ENCODE measurements around the gene PDLIM1. TPM values are rescaled to one million over a fixed set of nuclear protein-coding genes. Genes with fewer than 3 reads are reported as not detected.

Gene PDLIM1
- total and polyA plus RNA-seq, 2 of the 13 experiments (the other 11 are each of a cell fraction or from before 2014, with no cell fraction given), result 119 to 123 TPM

DNA sequence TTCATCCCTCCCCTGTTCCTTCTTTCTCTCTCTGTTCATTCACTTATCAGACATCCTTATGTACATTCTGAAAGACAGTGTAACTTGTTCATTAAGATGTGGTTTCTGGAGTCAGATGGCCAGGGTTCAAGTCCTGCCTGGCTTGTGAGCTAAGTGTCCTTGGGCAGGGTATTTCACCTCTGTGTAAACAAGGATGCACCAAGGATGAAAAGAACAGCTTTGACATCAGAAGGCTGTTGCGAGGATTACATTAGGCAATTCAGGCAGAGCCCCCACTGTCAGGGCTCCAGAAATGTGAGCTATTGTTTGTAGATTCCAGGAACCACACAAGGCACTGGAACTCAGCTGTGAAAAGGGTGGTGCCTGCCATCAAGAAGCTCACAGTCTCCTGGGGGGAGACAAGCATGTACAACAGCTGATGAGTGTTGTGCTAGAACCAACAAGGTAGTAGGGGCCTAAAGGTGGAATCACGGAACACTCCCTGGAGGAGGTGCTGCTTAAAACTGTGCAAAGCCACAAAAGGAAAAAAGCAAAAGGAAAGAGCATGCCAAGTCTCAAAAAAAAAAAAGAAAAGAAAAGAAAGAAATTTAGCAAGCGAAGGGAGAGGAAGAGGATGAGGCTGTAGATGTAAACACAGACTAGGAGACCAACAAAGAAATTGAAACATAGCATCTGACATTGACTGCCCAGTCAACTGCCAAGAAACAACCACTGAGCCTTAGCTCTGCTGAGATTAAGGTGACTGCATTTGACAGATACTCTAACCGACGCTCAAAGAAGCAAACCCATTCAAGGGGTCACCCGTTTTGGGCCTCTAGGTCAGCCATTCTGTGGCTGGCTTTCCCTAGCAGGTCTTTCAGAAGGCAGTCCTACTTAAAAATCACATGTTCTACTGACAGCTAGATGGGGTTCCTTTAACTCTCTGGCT lies 12.5 kb downstream of the PDLIM1 start (continued):
- TF ChIP-seq, protein P1, sequence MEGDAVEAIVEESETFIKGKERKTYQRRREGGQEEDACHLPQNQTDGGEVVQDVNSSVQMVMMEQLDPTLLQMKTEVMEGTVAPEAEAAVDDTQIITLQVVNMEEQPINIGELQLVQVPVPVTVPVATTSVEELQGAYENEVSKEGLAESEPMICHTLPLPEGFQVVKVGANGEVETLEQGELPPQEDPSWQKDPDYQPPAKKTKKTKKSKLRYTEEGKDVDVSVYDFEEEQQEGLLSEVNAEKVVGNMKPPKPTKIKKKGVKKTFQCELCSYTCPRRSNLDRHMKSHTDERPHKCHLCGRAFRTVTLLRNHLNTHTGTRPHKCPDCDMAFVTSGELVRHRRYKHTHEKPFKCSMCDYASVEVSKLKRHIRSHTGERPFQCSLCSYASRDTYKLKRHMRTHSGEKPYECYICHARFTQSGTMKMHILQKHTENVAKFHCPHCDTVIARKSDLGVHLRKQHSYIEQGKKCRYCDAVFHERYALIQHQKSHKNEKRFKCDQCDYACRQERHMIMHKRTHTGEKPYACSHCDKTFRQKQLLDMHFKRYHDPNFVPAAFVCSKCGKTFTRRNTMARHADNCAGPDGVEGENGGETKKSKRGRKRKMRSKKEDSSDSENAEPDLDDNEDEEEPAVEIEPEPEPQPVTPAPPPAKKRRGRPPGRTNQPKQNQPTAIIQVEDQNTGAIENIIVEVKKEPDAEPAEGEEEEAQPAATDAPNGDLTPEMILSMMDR (CRISPR knock-in tag; IDR thresholded peaks at IDR 0.05), result no peak
- TF ChIP-seq RCOR2 (CRISPR knock-in tag; IDR thresholded peaks at IDR 0.05), result peak; percentile 95
- no peak for TF ChIP-seq ZNF230 (CRISPR knock-in tag; IDR thresholded peaks at IDR 0.05)
- no peak for TF ChIP-seq CHCHD3 (CRISPR knock-in tag; IDR thresholded peaks at IDR 0.05)
- peak; percentile 69 to 95; a peak in 3 of 4 replicates for TF ChIP-seq EP300 (IDR thresholded peaks at IDR 0.05; ENCODE audit: low read depth in 2 of 2, low read length in 2 of 2)
- peak; percentile 97 for TF ChIP-seq EP300 (CRISPR knock-in tag; IDR thresholded peaks at IDR 0.05; ENCODE audit: borderline replicate concordance)
- no peak for TF ChIP-seq ZNF678 (CRISPR knock-in tag; IDR thresholded peaks at IDR 0.05)
- TF ChIP-seq NCOA2 (CRISPR knock-in tag; IDR thresholded peaks at IDR 0.05), result peak; percentile 99
- TF ChIP-seq, protein P2, sequence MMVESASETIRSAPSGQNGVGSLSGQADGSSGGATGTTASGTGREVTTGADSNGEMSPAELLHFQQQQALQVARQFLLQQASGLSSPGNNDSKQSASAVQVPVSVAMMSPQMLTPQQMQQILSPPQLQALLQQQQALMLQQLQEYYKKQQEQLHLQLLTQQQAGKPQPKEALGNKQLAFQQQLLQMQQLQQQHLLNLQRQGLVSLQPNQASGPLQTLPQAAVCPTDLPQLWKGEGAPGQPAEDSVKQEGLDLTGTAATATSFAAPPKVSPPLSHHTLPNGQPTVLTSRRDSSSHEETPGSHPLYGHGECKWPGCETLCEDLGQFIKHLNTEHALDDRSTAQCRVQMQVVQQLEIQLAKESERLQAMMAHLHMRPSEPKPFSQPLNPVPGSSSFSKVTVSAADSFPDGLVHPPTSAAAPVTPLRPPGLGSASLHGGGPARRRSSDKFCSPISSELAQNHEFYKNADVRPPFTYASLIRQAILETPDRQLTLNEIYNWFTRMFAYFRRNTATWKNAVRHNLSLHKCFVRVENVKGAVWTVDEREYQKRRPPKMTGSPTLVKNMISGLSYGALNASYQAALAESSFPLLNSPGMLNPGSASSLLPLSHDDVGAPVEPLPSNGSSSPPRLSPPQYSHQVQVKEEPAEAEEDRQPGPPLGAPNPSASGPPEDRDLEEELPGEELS (CRISPR knock-in tag; IDR thresholded peaks at IDR 0.05), result peak; percentile 94
- no peak for TF ChIP-seq FOXC1 (CRISPR knock-in tag; IDR thresholded peaks at IDR 0.05; ENCODE audit: borderline replicate concordance)
- TF ChIP-seq, protein P3, sequence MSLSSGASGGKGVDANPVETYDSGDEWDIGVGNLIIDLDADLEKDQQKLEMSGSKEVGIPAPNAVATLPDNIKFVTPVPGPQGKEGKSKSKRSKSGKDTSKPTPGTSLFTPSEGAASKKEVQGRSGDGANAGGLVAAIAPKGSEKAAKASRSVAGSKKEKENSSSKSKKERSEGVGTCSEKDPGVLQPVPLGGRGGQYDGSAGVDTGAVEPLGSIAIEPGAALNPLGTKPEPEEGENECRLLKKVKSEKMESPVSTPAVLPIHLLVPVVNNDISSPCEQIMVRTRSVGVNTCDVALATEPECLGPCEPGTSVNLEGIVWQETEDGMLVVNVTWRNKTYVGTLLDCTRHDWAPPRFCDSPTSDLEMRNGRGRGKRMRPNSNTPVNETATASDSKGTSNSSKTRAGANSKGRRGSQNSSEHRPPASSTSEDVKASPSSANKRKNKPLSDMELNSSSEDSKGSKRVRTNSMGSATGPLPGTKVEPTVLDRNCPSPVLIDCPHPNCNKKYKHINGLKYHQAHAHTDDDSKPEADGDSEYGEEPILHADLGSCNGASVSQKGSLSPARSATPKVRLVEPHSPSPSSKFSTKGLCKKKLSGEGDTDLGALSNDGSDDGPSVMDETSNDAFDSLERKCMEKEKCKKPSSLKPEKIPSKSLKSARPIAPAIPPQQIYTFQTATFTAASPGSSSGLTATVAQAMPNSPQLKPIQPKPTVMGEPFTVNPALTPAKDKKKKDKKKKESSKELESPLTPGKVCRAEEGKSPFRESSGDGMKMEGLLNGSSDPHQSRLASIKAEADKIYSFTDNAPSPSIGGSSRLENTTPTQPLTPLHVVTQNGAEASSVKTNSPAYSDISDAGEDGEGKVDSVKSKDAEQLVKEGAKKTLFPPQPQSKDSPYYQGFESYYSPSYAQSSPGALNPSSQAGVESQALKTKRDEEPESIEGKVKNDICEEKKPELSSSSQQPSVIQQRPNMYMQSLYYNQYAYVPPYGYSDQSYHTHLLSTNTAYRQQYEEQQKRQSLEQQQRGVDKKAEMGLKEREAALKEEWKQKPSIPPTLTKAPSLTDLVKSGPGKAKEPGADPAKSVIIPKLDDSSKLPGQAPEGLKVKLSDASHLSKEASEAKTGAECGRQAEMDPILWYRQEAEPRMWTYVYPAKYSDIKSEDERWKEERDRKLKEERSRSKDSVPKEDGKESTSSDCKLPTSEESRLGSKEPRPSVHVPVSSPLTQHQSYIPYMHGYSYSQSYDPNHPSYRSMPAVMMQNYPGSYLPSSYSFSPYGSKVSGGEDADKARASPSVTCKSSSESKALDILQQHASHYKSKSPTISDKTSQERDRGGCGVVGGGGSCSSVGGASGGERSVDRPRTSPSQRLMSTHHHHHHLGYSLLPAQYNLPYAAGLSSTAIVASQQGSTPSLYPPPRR (CRISPR knock-in tag; IDR thresholded peaks at IDR 0.05; ENCODE audit: borderline replicate concordance), result peak; percentile 85
- TF ChIP-seq, protein P4, sequence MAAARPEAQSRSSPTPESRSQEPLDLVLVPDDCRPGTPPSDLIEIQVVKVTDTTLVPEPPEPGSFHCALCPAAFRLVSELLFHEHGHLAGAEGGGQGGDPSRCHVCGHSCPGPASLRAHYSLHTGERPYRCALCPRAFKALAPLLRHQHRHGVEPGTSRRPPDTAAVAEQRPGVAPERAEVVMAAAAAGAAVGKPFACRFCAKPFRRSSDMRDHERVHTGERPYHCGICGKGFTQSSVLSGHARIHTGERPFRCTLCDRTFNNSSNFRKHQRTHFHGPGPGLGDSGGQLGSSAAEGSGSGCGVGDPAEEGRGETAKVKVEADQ (CRISPR knock-in tag; IDR thresholded peaks at IDR 0.05; ENCODE audit: borderline replicate concordance), result no peak
- 0 out of 2 replicates have a peak, but pooled peaks have one; percentile 25 for TF ChIP-seq NAIF1 (CRISPR knock-in tag; IDR thresholded peaks at IDR 0.05; ENCODE audit: borderline replicate concordance)
- TF ChIP-seq, protein P5, sequence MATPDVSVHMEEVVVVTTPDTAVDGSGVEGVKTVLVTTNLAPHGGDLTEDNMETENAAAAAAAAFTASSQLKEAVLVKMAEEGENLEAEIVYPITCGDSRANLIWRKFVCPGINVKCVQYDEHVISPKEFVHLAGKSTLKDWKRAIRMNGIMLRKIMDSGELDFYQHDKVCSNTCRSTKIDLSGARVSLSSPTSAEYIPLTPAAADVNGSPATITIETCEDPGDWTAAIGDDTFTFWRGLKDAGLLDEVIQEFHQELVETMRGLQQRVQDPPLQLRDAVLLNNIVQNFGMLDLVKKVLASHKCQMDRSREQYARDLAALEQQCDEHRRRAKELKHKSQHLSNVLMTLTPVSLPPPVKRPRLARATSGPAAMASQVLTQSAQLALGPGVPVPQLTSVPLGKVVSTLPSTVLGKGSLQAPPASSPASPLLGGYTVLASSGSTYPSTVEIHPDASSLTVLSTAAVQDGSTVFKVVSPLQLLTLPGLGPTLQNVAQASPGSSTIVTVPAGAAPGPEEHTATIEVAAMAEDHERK (CRISPR knock-in tag; IDR thresholded peaks at IDR 0.05; ENCODE audit: low read depth), result no peak
- peak; percentile 78; the same call in 1 of the 2 replicates for TF ChIP-seq TGIF2 (CRISPR knock-in tag; IDR thresholded peaks at IDR 0.05)
- 0 out of 2 replicates have a peak, but pooled peaks have one; percentile 36 for TF ChIP-seq YEATS2 (CRISPR knock-in tag; IDR thresholded peaks at IDR 0.05; ENCODE audit: borderline replicate concordance)
